ENCODE results near the gene MAP3K7. TPM values are rescaled to one million over a fixed set of nuclear protein-coding genes. Genes with fewer than 3 reads are reported as not detected.

MAP3K7 gene
- total and polyA plus RNA-seq, 2 of the 8 experiments (the other 6 are each of a cell fraction or from before 2014, with no cell fraction given), result 27.3 to 34.8 TPM

- no peak overlapping the region for H2BK15ac ChIP-seq (ENCODE audit: low read length)
- H3K18ac ChIP-seq (ENCODE audit: extremely low read depth, low read length), result no peak overlapping the region
- no peak overlapping the region for H3K14ac ChIP-seq (ENCODE audit: insufficient read length)
- H2BK20ac ChIP-seq (ENCODE audit: low read length), result no peak overlapping the region
- no peaks in the 10 kb centered on the region for H3K23me2 ChIP-seq (ENCODE audit: low read depth, low read length)
- H4K5ac ChIP-seq (ENCODE audit: insufficient read length, low read depth, low read length), result no peak overlapping the region
- no peak overlapping the region for H4K8ac ChIP-seq (ENCODE audit: extremely low read depth, insufficient read depth, low read length)
- H3K79me2 ChIP-seq (ENCODE audit: control insufficient read depth in 1 of 2, insufficient read depth in 2 of 2, low read length in 2 of 2), result no peaks in the 10 kb centered on the region
- FAIRE-seq (no peak), DNase-seq (ENCODE audit: low read depth in 1 of 2, low spot score in 2 of 2) (no peak)
- no peak overlapping the region for H3K4me2 ChIP-seq (ENCODE audit: insufficient read depth in 1 of 2, low read depth in 2 of 2, low read length in 2 of 2)
- H3K23ac ChIP-seq (ENCODE audit: insufficient read length), result no peak overlapping the region
- no peak overlapping the region for H4K91ac ChIP-seq (replicated peaks; ENCODE audit: insufficient read length, low read length)
- H3K27me3 ChIP-seq (replicated peaks in 1 of 4; ENCODE audit: control insufficient read depth in 3 of 4, extremely low read depth in 1 of 4, insufficient read depth in 3 of 4, low read length in 3 of 4), result no peaks in the 10 kb centered on the region
- H3K9ac ChIP-seq (replicated peaks in 1 of 4; ENCODE audit: extremely low read depth in 1 of 4, low read depth in 3 of 4, low read length in 3 of 4), result no peak overlapping the region
- ChIA-PET POLR2A (ENCODE audit: partially characterized antibody) (no interaction called here), CTCF (ENCODE audit: partially characterized antibody) (no interaction called here)
- H2BK12ac ChIP-seq (ENCODE audit: low read depth, low read length), result no peak overlapping the region
- no peak overlapping the region for H3K4me3 ChIP-seq (ENCODE audit: extremely low read depth in 1 of 4, insufficient read depth in 2 of 4, low read depth in 3 of 4, low read length in 4 of 4)
- H2AFZ ChIP-seq (ENCODE audit: low read length), result no peak overlapping the region
- no peaks in the 10 kb centered on the region for H3K79me1 ChIP-seq (ENCODE audit: low read depth, low read length)
- TF ChIP-seq FOSL1 (IDR thresholded peaks at IDR 0.05; ENCODE audit: insufficient read depth, low read depth, low read length) (no peak), HDAC6 (IDR thresholded peaks at IDR 0.05; ENCODE audit: low read depth, low read length) (no peak), HDAC2 (IDR thresholded peaks at IDR 0.05; ENCODE audit: borderline replicate concordance in 1 of 2, low read depth in 2 of 2, low read length in 2 of 2) (no peak), POU5F1 (IDR thresholded peaks at IDR 0.05; ENCODE audit: low read depth, low read length) (no peak), ZNF274 (IDR thresholded peaks at IDR 0.05; ENCODE audit: borderline replicate concordance, extremely low read depth, low read length) (no peak), SIX5 (IDR thresholded peaks at IDR 0.05; ENCODE audit: low read depth, low read length) (no peak), CEBPB (IDR thresholded peaks at IDR 0.05; ENCODE audit: low read depth, low read length) (no peak), MAFK (IDR thresholded peaks at IDR 0.05; ENCODE audit: low read depth, low read length) (no peak), SIRT6 (IDR thresholded peaks at IDR 0.05; ENCODE audit: low read length) (no peak), RFX5 (IDR thresholded peaks at IDR 0.05; ENCODE audit: borderline replicate concordance, low read depth, low read length) (no peak), PHF8 (conservative IDR thresholded peaks at IDR 0.05; ENCODE audit: low read depth, low read length) (no peak)
- TF ChIP-seq, protein P1, sequence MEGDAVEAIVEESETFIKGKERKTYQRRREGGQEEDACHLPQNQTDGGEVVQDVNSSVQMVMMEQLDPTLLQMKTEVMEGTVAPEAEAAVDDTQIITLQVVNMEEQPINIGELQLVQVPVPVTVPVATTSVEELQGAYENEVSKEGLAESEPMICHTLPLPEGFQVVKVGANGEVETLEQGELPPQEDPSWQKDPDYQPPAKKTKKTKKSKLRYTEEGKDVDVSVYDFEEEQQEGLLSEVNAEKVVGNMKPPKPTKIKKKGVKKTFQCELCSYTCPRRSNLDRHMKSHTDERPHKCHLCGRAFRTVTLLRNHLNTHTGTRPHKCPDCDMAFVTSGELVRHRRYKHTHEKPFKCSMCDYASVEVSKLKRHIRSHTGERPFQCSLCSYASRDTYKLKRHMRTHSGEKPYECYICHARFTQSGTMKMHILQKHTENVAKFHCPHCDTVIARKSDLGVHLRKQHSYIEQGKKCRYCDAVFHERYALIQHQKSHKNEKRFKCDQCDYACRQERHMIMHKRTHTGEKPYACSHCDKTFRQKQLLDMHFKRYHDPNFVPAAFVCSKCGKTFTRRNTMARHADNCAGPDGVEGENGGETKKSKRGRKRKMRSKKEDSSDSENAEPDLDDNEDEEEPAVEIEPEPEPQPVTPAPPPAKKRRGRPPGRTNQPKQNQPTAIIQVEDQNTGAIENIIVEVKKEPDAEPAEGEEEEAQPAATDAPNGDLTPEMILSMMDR (IDR thresholded peaks at IDR 0.05; ENCODE audit: control extremely low read depth in 1 of 3, insufficient read depth in 1 of 3, low read depth in 1 of 3, low read length in 3 of 3), result no peak
- no peak overlapping the region for H2BK5ac ChIP-seq (ENCODE audit: low read depth, low read length)
- WGBS, 2 experiments (ENCODE audit: extremely low coverage in 1 of 2, insufficient coverage in 1 of 2, insufficient read length in 1 of 2, insufficient replicate concordance in 2 of 2, low coverage in 1 of 2, low lambda C conversion rate in 2 of 2, missing lambda C conversion rate in 1 of 2), result 97 to 100% methylated on average over 3 to 4 of the region's 4 CpGs
- H3K56ac ChIP-seq (replicated peaks; ENCODE audit: insufficient read length, low read depth, low read length), result no peak overlapping the region
- H3K27ac ChIP-seq (ENCODE audit: low read depth, low read length), result no peak overlapping the region
- no peaks in the 10 kb centered on the region for H3K4me1 ChIP-seq (replicated peaks in 1 of 4; ENCODE audit: control insufficient read depth in 3 of 4, insufficient read depth in 4 of 4, low read length in 3 of 4)
- no peaks in the 10 kb centered on the region for H3K9me3 ChIP-seq (ENCODE audit: insufficient read depth in 2 of 2, low read depth in 1 of 2, low read length in 1 of 2)
- no peak overlapping the region for H3K4ac ChIP-seq (replicated peaks; ENCODE audit: insufficient read length, low read depth, low read length)
- H4K20me1 ChIP-seq (replicated peaks in 1 of 2; ENCODE audit: control insufficient read depth in 1 of 2, insufficient read depth in 2 of 2, low read length in 2 of 2), result no peaks in the 10 kb centered on the region
- H3K36me3 ChIP-seq (ENCODE audit: control insufficient read depth in 2 of 4, insufficient read depth in 4 of 4, low read length in 3 of 4), result peaks cover 0 to 49% (median 33%) of the 10 kb centered on the region in 4 experiments; a peak in 6 of 8 replicates
- no peak overlapping the region for H2BK120ac ChIP-seq (replicated peaks; ENCODE audit: low read depth, low read length)
- no peak overlapping the region for H2AK5ac ChIP-seq (ENCODE audit: low read depth, low read length)
Observed at GRCh38 chr6:90544741-90545140, 42.1 kb downstream of the MAP3K7 start.

Measured in H1 (cell line).